ENCODE measurements around the gene EXPH5.
A peak's percentile ranks its signal among the peaks of the same experiment; 100 is the strongest.

The EXPH5 gene

GRCh38 chr11:108468478-108468864 is 125.1 kb downstream of the EXPH5 start:
- in situ Hi-C loops (cut with HindIII; ENCODE audit: low sequenced_read_pairs): no loop called here
- DNase-seq (ENCODE audit: low read depth): no peak
- TF ChIP-seq CTCF (IDR thresholded peaks at IDR 0.05; ENCODE audit: low read depth, low read length, missing control alignments): no peak
- H3K4me3 ChIP-seq (ENCODE audit: low read depth, low read length): no peak overlapping the region

- TF ChIP-seq CTCF (IDR thresholded peaks at IDR 0.05; ENCODE audit: low read depth, low read length, missing control alignments): no peak
- DNase-seq (ENCODE audit: low read depth): peak; percentile 93
- in situ Hi-C loops (cut with HindIII; ENCODE audit: low sequenced_read_pairs): no loop called here
- peak within 1 kb of the TSS; percentile 76 for H3K4me3 ChIP-seq (ENCODE audit: low read depth, low read length)
Measured at GRCh38 chr11:108467091-108467823, 126.3 kb downstream of the EXPH5 start, which contains the start of gene C11orf65. TSS of gene C11orf65 (minus strand) at chr11:108467529. CDS start at chr11:108461559, 5,970 bp downstream.

GRCh38 chr11:108466405-108466804 is 127.2 kb downstream of the EXPH5 start:
- TF ChIP-seq CTCF (IDR thresholded peaks at IDR 0.05; ENCODE audit: low read depth, low read length, missing control alignments): no peak
- in situ Hi-C loops (cut with HindIII; ENCODE audit: low sequenced_read_pairs): no loop called here
- no peak for DNase-seq (ENCODE audit: low read depth)
- H3K4me3 ChIP-seq (ENCODE audit: low read depth, low read length): peak overlapping the region; percentile 76

Measured in astrocyte of the cerebellum (primary cell).